Measurements from ENCODE around the gene SPOCK1. TPM values are rescaled to one million over a fixed set of nuclear protein-coding genes. Genes with fewer than 3 reads are reported as not detected.

SPOCK1 gene
- total RNA-seq, 4 donors from 2014 or later, result 8.6 to 34.8 (median 13.2) TPM

- DNase-seq, result no peak
- no peaks in the 10 kb centered on the region for H3K9me3 ChIP-seq
- no peaks in the 10 kb centered on the region for H3K27me3 ChIP-seq
- H3K27ac ChIP-seq, result no peak overlapping the region
- no peaks in the 10 kb centered on the region for H3K36me3 ChIP-seq
- intact Hi-C loops (cut with DNase I; ENCODE audit: low total_unique reads), result no loop called here
- H3K4me1 ChIP-seq, result no peaks in the 10 kb centered on the region
- in situ Hi-C loops (cut with MboI; ENCODE audit: low pct_ligation_motif_present in 1 of 4, low pct_unique_long_range_greater_than_20kb in 1 of 4, low sequenced_read_pairs in 3 of 4), result no loop called here
- H3K4me3 ChIP-seq, result no peak overlapping the region
- no peak for TF ChIP-seq CTCF (IDR thresholded peaks at IDR 0.05)
- TF ChIP-seq POLR2A (IDR thresholded peaks at IDR 0.05), result no peak
- TF ChIP-seq POLR2AphosphoS5 (IDR thresholded peaks at IDR 0.05), result no peak
- TF ChIP-seq EP300 (IDR thresholded peaks at IDR 0.05; ENCODE audit: low read depth), result no peak
These were observed 138.5 kb downstream of the SPOCK1 start for GRCh38 chr5:137360607-137361006.

DNA sequence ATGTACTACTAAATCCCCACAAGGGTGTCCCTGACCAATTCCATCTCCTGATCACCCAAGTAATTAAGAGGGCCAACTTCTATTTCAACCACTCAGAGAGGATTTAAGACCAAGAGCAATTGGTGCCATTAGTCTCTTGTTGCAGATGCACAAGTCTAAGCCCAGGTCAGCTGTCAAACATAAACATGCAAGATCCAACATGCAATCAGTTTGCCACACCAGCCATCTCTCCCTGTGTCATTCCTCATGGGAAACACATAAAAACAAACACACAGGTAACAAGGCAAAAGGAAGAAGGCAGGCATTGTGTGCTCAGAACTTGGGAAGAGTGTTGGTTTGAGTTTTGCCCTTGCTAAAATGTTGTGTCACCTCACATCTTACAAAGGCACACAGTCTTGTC, 139.2 kb downstream of the SPOCK1 start:
- in situ Hi-C loops (cut with MboI; ENCODE audit: low pct_ligation_motif_present in 1 of 4, low pct_unique_long_range_greater_than_20kb in 1 of 4, low sequenced_read_pairs in 3 of 4) (no loop called here), intact Hi-C loops (cut with DNase I; ENCODE audit: low total_unique reads) (no loop called here)
- Histone ChIP-seq H3K27ac (no peak overlapping the region), H3K4me1 (no peaks in the 10 kb centered on the region), H3K36me3 (no peaks in the 10 kb centered on the region), H3K4me3 (no peak overlapping the region), H3K9me3 (no peaks in the 10 kb centered on the region), H3K27me3 (no peaks in the 10 kb centered on the region)
- no peak for DNase-seq
- no peak for TF ChIP-seq EP300 (IDR thresholded peaks at IDR 0.05; ENCODE audit: low read depth)
- TF ChIP-seq CTCF (IDR thresholded peaks at IDR 0.05), result no peak
- TF ChIP-seq POLR2AphosphoS5 (IDR thresholded peaks at IDR 0.05), result no peak
- TF ChIP-seq POLR2A (IDR thresholded peaks at IDR 0.05), result no peak

DNA sequence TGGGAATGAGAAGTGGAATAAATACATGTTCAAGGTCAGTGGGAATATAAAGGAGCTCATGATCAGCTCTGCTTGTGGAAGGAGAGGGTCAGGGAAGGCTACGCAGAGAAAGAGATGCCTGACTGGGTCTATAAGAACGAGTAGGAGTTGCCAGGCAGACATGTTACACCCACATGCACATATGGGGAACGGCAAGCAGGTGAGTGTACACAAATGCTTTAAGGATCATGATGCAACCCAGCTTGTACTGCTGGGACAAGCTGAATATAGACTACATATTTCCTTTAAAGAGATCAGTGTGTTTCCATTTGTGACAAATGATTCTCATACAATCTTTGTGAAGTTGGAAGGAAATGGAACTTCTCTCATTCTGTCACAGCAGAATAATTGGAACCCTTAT, 141.7 kb downstream of the SPOCK1 start:
- no peaks in the 10 kb centered on the region for H3K36me3 ChIP-seq
- DNase-seq, result no peak
- in situ Hi-C loops (cut with MboI; ENCODE audit: low pct_ligation_motif_present in 1 of 4, low pct_unique_long_range_greater_than_20kb in 1 of 4, low sequenced_read_pairs in 3 of 4) (no loop called here), intact Hi-C loops (cut with DNase I; ENCODE audit: low total_unique reads) (no loop called here)
- WGBS, 2 donors (ENCODE audit: low coverage in 1 of 2), result 62 to 82% methylated on average over 3 of the region's 3 CpGs
- no peak overlapping the region for H3K27ac ChIP-seq
- no peaks in the 10 kb centered on the region for H3K9me3 ChIP-seq
- TF ChIP-seq POLR2AphosphoS5 (IDR thresholded peaks at IDR 0.05) (no peak), CTCF (IDR thresholded peaks at IDR 0.05) (no peak), EP300 (IDR thresholded peaks at IDR 0.05; ENCODE audit: low read depth) (no peak), POLR2A (IDR thresholded peaks at IDR 0.05) (no peak)
- no peaks in the 10 kb centered on the region for H3K4me1 ChIP-seq
- no peak overlapping the region for H3K4me3 ChIP-seq
- no peaks in the 10 kb centered on the region for H3K27me3 ChIP-seq

- no peak overlapping the region for H3K4me3 ChIP-seq
- H3K4me1 ChIP-seq, result no peaks in the 10 kb centered on the region
- in situ Hi-C loops (cut with MboI; ENCODE audit: low pct_ligation_motif_present in 1 of 4, low pct_unique_long_range_greater_than_20kb in 1 of 4, low sequenced_read_pairs in 3 of 4), result no loop called here
- no peaks in the 10 kb centered on the region for H3K9me3 ChIP-seq
- H3K36me3 ChIP-seq, result no peaks in the 10 kb centered on the region
- H3K27me3 ChIP-seq, result no peaks in the 10 kb centered on the region
- intact Hi-C loops (cut with DNase I; ENCODE audit: low total_unique reads), result no loop called here
- no peak for TF ChIP-seq CTCF (IDR thresholded peaks at IDR 0.05)
- TF ChIP-seq EP300 (IDR thresholded peaks at IDR 0.05; ENCODE audit: low read depth), result no peak
- no peak for TF ChIP-seq POLR2A (IDR thresholded peaks at IDR 0.05)
- TF ChIP-seq POLR2AphosphoS5 (IDR thresholded peaks at IDR 0.05), result no peak
- no peak for DNase-seq
- no peak overlapping the region for H3K27ac ChIP-seq
- 72 to 83% methylated on average over 1 to 4 of the region's 4 CpGs for WGBS, 2 donors (ENCODE audit: low coverage in 1 of 2)
These were observed 143.0 kb downstream of the SPOCK1 start for GRCh38 chr5:137356127-137356526.

Measured in transverse colon (tissue), 4 donors.